GM21737 (cell line): ENCODE measurements around the gene USP19.

Source experiments
- ATAC-seq: cut with Tn5 transposase; IDR thresholded peaks from one replicate; pipeline ENCODE4 v1.9.1; 2021; ENCODE audit warnings: mild to moderate bottlenecking, moderate library complexity; ENCODE audit not compliant: unreplicated experiment

Gene USP19

GRCh38 chr3:49104427-49105291 is 16.0 kb downstream of the USP19 start, which contains the start of gene QARS1:
Gene QARS1 (minus strand): TSS chr3:49104757. CDS start chr3:49104733, 24 bp downstream.
- ATAC-seq = peak; percentile 83

DNA sequence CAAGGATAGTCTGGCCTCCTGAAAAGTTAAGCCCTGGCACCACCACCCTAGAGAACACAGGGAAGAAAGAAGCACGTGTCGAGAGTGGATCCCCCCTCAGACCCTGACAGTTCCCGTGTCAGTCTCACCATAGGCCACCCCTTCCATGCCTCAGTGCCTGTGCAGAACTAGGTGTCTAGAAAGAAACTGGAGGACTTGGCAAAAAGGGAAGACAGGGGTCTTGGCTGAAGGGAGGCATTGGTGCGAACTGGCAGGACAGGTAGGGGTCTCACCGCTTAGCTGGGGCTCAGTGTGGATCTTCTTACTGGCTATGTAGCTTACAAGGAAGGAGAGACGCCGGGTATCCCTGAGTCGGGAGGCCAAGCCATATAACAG is 16.6 kb downstream of the USP19 start:
- no peak for ATAC-seq

- ATAC-seq = no peak
Measured at GRCh38 chr3:49100046-49100615, 20.5 kb downstream of the USP19 start.

GRCh38 chr3:49098910-49099630 is 21.6 kb downstream of the USP19 start:
- no peak for ATAC-seq

- no peak for ATAC-seq
Measured at GRCh38 chr3:49098429-49098828, 22.2 kb downstream of the USP19 start.

- ATAC-seq = peak; percentile 73
Measured at GRCh38 chr3:49093853-49094767, 26.5 kb downstream of the USP19 start, which contains the start of gene QRICH1. Gene QRICH1 (minus strand): TSS chr3:49094071. CDS start chr3:49077017, 17,054 bp downstream.

- peak; percentile 29 for ATAC-seq
Measured at GRCh38 chr3:49092938-49093852, 27.4 kb downstream of the USP19 start.

DNA sequence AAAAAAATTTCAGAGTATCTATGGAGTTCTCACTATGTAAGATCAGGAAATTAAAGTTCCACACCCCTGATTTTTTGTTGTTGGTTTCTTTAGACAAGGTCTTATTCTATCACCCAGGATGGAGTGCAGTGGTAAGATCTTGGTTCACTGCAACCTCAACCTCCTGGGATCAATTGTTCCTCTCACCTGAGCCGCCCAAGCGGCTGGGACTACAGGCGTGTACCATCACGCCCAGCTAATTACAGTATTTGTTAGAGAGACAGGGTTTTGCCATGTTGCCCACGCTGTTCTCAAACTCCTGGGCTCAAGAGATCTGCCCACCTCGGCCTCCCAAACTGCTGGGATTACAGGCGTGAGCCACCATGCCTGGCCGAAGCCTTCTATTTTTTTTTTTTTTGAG is 39.2 kb downstream of the USP19 start:
- no peak for ATAC-seq

GRCh38 chr3:49079270-49079669 is 41.4 kb downstream of the USP19 start:
- ATAC-seq = no peak

GRCh38 chr3:49076646-49077045 is 44.0 kb downstream of the USP19 start:
- ATAC-seq = no peak

DNA sequence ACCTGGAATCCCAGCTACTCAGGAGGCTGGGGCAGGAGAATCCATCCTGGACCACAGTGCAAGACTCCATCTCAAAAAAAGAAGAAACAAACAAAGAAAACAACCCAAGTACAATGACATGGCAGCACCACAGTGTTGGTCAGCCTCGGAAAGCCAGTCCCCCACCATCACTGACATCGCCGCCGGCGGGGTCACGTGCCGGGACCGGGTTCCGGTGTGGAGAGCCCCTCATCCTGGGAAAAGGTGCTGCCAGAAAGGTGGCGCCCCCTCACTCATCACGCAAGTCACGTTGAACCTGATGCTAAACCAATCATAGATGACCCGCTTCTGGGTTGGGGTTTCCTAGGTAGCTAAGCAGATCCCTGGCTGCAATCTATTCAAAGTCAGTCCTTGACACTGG is 44.5 kb downstream of the USP19 start:
- ATAC-seq = no peak
